ENCODE data around the gene DKK1. TPM values are rescaled to one million over a fixed set of nuclear protein-coding genes. Genes with fewer than 3 reads are reported as not detected.

Gene DKK1
- total RNA-seq, 1 donor from 2014 or later: 170 TPM

- DNase-seq (ENCODE audit: low spot score): peak; percentile 73
- Mint-ChIP-seq H3K4me3 (ENCODE audit: unreplicated experiment) (peak overlapping the region; percentile 88), H3K4me1 (ENCODE audit: low read depth) (peaks cover 30% of the 10 kb centered on the region), H3K27me3 (ENCODE audit: low read depth) (no peaks in the 10 kb centered on the region), H3K9me3 (ENCODE audit: low read depth) (no peaks in the 10 kb centered on the region), H3K36me3 (ENCODE audit: low read depth) (no peaks in the 10 kb centered on the region), H3K27ac (ENCODE audit: unreplicated experiment) (peak overlapping the region; percentile 66)
- TF ChIP-seq, protein P1, sequence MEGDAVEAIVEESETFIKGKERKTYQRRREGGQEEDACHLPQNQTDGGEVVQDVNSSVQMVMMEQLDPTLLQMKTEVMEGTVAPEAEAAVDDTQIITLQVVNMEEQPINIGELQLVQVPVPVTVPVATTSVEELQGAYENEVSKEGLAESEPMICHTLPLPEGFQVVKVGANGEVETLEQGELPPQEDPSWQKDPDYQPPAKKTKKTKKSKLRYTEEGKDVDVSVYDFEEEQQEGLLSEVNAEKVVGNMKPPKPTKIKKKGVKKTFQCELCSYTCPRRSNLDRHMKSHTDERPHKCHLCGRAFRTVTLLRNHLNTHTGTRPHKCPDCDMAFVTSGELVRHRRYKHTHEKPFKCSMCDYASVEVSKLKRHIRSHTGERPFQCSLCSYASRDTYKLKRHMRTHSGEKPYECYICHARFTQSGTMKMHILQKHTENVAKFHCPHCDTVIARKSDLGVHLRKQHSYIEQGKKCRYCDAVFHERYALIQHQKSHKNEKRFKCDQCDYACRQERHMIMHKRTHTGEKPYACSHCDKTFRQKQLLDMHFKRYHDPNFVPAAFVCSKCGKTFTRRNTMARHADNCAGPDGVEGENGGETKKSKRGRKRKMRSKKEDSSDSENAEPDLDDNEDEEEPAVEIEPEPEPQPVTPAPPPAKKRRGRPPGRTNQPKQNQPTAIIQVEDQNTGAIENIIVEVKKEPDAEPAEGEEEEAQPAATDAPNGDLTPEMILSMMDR (IDR thresholded peaks at IDR 0.05): peak; percentile 99
These were observed 5.6 kb upstream of the DKK1 start for GRCh38 chr10:52308251-52309031.

DNA sequence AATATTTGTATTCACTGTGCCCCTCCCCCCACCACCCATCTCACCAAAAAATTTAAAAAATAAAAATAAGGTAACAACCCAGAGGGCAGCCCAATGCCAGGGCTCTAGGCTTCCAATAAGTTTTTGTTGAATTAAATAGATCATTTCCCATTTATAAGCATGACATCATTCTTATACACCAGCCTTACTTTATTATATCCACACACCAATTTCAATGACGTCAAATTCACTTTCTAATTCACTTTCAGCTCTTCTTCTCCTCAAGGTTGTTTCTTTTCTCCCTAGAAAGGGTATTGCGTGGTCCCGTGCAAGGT lies 1.2 kb upstream of the DKK1 start:
- no peaks in the 10 kb centered on the region for H3K9me3 Mint-ChIP-seq (ENCODE audit: low read depth)

DNA sequence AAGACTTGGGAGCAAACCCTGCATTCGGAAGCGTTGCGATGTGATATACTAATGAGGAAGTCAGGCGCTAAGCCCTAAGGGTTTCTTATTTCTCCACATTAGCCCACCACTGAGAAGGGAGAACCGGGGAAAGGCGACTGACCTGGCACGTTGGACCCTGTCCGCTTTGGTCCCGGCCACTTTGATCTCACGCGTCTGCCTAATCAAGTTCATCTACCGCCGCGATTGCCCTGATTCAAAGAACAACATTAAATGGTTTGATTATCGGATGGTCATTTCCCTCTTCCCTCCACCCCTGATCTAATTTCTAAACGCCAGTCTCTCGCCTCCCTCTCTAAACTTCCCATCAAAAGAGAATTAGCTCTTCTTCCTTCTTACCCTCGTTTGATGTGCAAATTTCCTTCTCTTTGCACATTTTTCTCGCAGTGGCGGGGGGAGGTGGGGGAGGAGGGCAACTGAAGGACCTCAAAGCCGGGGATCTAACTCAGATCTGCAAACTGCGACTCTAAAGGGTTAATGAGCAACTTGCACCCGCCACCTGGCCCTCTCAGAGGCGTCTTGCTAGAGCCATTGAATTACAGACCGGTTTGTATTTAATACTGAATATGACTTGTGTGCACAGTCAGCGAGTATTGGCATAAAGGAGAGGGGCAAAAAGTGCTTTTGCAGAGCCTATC lies 687 bp upstream of the DKK1 start:
- Mint-ChIP-seq H3K4me1 (ENCODE audit: low read depth) (peaks cover 68% of the 10 kb centered on the region), H3K27me3 (ENCODE audit: low read depth) (no peaks in the 10 kb centered on the region), H3K9me3 (ENCODE audit: low read depth) (no peaks in the 10 kb centered on the region), H3K27ac (ENCODE audit: unreplicated experiment) (peak overlapping the region; percentile 94), H3K4me3 (ENCODE audit: unreplicated experiment) (peak overlapping the region; percentile 98), H3K36me3 (ENCODE audit: low read depth) (peaks cover 2% of the 10 kb centered on the region)
- TF ChIP-seq, protein P1 (IDR thresholded peaks at IDR 0.05): no peak
- no peak for DNase-seq (ENCODE audit: low spot score)

More for the DNA sequence above, 1.2 kb upstream of the DKK1 start:
- H3K4me1 Mint-ChIP-seq (ENCODE audit: low read depth): peaks cover 65% of the 10 kb centered on the region
- H3K4me3 Mint-ChIP-seq (ENCODE audit: unreplicated experiment): peak overlapping the region; percentile 98
- H3K27ac Mint-ChIP-seq (ENCODE audit: unreplicated experiment): peak overlapping the region; percentile 94
- no peak for DNase-seq (ENCODE audit: low spot score)
- TF ChIP-seq, protein P1 (IDR thresholded peaks at IDR 0.05): no peak
- peaks cover 2% of the 10 kb centered on the region for H3K36me3 Mint-ChIP-seq (ENCODE audit: low read depth)
- H3K27me3 Mint-ChIP-seq (ENCODE audit: low read depth): no peaks in the 10 kb centered on the region

GRCh38 chr10:52314822-52315552 lies 906 bp downstream of the DKK1 start:
- Mint-ChIP-seq H3K9me3 (ENCODE audit: low read depth) (no peaks in the 10 kb centered on the region), H3K27ac (ENCODE audit: unreplicated experiment) (peak overlapping the region; percentile 94), H3K27me3 (ENCODE audit: low read depth) (no peaks in the 10 kb centered on the region), H3K4me3 (ENCODE audit: unreplicated experiment) (peak overlapping the region; percentile 98), H3K36me3 (ENCODE audit: low read depth) (peaks cover 2% of the 10 kb centered on the region), H3K4me1 (ENCODE audit: low read depth) (peaks cover 68% of the 10 kb centered on the region)
- DNase-seq (ENCODE audit: low spot score): peak; percentile 68
- TF ChIP-seq, protein P1 (IDR thresholded peaks at IDR 0.05): no peak

DNA sequence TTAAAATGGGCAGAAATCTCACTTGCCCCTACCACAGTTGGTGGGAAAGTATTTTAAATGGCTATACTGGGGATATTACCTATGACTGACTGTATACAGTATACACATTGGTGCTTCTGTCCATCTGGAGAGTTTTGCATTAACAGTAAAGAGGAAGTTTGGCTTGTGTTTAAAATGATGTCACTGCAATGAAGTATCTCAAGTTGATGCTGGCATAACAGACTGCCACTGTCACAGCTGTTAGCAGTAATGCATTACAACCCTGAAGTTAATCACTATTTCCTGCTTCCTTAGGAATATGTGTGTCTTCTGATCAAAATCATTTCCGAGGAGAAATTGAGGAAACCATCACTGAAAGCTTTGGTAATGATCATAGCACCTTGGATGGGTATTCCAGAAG lies 1.9 kb downstream of the DKK1 start:
- Mint-ChIP-seq H3K27ac (ENCODE audit: unreplicated experiment) (peak overlapping the region; percentile 60), H3K9me3 (ENCODE audit: low read depth) (no peaks in the 10 kb centered on the region), H3K4me3 (ENCODE audit: unreplicated experiment) (peak overlapping the region; percentile 98), H3K4me1 (ENCODE audit: low read depth) (peaks cover 63% of the 10 kb centered on the region), H3K27me3 (ENCODE audit: low read depth) (no peaks in the 10 kb centered on the region), H3K36me3 (ENCODE audit: low read depth) (peaks cover 2% of the 10 kb centered on the region)
- no peak for DNase-seq (ENCODE audit: low spot score)
- TF ChIP-seq, protein P1 (IDR thresholded peaks at IDR 0.05): no peak
